Kasumi-1 (cell line): ENCODE measurements around the gene RIMBP3C.
"Not testable (repeated sequence)": the region's sequence is repeated elsewhere in the genome, so short reads cannot be mapped to it uniquely, and the experiment has no call there.

Experiments
- DNase-seq, 2 experiments: peaks; one replicate each; lab custom pipeline; 2025; lab: John Stamatoyannopoulos, UW

The RIMBP3C gene

DNA sequence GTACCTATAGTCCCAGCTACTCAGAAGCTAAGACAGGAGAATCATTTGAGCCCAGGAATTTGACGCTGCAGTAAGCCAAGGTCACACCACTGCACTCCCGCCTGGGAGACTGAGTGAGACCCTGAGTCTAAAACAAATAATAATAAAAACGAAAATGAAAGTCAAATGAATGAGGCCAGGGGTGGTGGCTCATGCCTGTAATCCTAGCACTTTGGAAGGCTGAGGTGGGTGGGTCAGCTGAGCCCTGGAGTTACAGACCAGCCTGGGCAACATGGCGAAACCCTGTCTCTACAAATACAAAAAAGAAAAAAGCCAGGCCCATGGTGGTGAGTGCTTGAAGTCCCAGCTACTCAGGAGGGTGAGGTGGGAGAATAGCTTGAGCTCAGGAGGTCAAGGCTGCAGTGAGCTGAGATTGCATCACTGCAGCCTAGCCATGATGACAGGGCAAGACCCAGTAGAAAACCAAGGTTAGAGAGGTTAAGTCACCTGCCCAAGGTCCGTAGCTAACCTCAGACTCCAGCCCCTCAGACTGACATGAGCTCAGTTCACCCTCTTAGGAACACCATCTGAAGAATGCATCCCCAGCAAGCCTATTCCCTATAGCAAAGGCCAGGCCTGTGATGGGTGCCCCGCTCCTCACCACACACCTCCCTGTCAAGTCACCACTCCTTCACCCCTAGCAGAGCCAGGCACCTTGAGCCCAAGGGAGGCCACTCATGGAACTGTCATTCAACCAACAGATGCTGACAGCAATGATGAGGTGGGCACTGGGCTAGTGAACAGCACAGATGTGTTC, 24.4 kb downstream of the RIMBP3C start:
- not testable (repeated sequence) for DNase-seq

DNA sequence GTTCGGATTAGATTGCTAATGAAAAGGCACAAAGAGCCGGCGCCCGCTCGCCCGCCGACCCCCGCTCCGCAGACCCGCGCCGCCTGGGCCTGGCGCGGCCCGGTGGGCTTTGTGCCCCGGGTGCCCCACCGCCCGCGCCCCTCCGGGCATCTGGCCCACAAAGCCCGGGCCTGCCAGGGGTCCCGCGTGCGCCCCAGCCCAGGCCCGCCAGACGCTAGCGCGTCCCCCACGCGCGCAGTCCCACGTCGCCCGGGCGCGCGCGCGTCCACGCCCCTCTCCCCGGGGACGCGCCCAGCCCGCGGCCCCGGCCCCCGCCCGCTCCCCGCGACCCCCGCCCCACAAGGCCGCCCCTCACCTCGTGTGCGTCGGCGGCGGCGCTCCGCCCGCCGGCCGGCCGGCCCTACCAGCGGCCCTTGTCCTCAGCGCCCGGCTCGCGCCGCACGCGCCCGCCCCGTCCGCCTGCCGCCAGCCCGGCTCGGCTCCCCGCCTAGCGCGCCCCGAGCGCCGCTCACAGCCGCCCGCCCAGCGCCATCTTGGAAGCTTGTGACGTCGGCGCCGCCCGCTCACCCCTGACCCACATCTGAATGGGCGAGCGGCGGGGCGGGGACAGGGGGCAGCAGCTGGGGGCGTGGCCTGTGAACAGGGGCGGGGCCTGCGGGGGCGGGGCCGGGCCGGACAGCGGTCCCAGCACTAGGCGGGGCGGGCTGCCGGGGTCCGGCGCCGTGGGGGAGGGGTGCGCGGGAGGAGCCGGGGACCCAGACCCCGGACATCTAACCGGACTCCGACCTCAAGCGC, 34.1 kb downstream of the RIMBP3C start:
- DNase-seq: not testable (repeated sequence)

DNA sequence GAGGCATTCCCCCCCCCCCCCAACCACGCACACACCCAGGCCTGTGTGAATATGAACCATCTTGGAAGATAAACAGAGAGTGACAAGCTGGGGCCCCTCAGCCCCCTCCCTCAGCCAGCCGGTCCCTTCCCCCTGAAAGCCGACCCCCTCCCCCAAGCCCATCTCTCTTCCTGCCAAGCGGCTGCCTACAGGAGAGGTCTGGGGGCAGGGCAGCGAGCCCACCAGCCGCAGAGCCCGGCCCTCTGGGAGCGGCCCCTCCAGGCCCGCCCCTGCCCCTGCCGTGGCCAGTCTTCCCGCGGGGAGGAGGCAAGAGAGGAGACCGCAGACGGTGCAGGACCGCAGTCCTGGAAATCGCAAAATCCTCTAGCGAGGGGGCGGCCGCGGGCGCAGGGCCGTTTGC, 34.7 kb downstream of the RIMBP3C start:
- DNase-seq: not testable (repeated sequence)

GRCh38 chr22:21515234-21515633, 36.0 kb downstream of the RIMBP3C start:
- DNase-seq: not testable (repeated sequence)

GRCh38 chr22:21514117-21514516, 37.1 kb downstream of the RIMBP3C start:
- not testable (repeated sequence) for DNase-seq

DNA sequence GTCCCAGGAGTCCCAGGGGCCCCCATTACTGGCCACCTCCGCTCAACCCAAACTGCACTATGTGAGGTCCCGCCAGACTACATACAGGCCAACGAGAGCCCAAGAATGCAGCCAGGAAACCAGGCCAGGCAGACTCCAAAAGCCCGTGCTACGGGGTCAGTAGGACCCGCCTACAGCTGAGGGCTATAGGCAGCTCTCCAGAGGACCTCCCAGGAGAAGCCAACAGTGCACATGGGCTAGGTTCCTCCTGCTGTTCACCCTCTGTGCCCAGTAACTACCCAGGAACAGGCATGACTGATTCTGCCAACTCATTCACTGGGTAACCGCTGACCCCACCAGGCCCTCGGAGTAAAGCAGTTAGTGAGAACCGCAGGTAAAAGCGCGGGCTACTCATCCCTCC, 39.2 kb downstream of the RIMBP3C start:
- DNase-seq: not testable (repeated sequence)

GRCh38 chr22:21510397-21510796, 40.9 kb downstream of the RIMBP3C start:
- not testable (repeated sequence) for DNase-seq

DNA sequence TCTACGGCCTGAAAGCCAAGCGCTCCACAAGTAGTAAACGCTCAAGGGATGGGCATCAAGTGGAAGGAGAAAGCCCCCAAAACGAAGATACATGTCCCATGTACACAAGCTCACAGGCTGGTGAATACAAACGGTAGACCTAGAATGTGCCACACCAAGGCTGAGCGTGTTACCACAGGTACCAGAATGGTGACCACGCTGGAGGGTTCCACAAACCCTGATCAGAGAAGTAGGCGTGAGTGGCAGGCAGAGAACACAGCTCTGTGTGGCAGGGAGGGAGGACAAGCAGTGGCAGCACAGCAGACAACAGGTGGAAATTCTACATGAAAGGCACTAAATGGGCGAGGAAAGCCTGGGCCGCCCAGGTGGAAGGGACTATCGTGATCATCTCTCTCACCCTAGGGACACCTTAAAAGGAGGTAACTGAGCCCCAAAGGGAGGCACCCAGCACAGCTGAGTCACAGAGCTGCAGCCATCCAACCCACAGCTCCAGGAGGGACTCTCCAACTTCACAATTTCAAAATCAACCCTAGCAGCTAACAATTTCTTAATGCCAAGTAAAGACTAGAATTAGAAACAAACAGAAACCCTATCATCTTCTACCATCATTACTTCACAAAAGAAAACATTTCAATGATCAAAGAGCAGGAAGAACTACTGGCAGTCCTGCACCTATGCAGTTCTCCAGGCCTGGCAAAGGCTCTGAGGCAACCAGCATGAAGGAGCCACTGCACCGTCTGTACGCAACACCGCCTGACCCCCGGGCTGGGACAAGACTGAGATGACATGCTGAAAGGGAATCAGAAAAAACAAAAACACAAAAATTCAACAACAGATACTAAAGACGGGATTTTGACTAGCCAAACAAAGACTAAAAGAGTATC, 51.4 kb downstream of the RIMBP3C start:
- not testable (repeated sequence) for DNase-seq

DNA sequence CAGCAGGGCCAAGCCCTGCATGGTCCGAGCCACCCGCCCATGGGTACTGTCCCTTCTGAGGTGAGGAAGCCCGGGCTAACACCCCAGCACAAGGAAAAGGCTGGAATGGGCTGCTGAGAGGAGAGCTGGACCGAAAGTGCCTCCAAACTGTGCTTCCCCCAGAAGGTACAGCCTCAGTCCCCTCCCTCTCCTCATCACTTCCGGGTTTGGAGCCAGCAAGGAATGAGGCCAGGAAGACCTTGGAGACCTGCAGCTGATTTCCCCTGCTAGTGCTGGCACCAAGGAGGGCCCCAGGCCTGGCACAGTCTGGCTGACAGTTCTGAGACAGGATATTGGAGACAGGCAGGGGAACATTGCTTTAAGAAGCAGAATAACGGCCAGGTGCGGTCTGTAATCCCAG, 52.8 kb downstream of the RIMBP3C start:
- DNase-seq: not testable (repeated sequence)

DNA sequence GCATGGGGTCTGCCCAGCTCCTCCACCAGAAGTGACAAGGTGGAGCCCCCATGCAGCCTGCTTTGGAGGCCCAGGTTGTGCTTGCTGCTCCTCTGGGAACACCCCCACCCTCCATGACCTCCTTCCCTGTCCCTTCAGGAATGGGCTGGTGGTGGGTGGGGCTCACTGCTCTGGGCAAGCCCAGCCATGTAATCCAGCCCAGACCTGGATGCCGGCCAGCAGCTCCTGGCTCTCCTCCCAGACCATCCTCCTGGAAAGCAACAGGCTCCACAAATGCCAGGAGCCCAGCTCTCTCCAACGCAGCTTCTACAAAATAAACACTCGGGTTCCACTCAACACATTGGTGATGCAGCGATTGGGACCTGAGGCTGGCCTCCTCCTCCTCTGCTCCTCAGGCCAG, 53.3 kb downstream of the RIMBP3C start:
- DNase-seq: not testable (repeated sequence)
